ENCODE results near the gene NUMBL.
"Not testable (repeated sequence)": the region's sequence is repeated elsewhere in the genome, so short reads cannot be mapped to it uniquely, and the experiment has no call there.

Gene NUMBL

GRCh38 chr19:40690050-40690692 lies at the start of gene NUMBL:
TSS of gene NUMBL (minus strand) at chr19:40690651. CDS start at chr19:40690483, 168 bp downstream.
- TF ChIP-seq CTCF (IDR thresholded peaks at IDR 0.05; ENCODE audit: extremely low read depth, insufficient read depth, missing control alignments) = no peak
- in situ Hi-C loops (cut with MboI; ENCODE audit: low pct_unique_long_range_greater_than_20kb, low sequenced_read_pairs, unreplicated experiment) = no loop called here
- DNase-seq (ENCODE audit: low spot score) = no peak

GRCh38 chr19:40739030-40739839 lies 48.8 kb upstream of the NUMBL start:
- no peak for TF ChIP-seq CTCF (IDR thresholded peaks at IDR 0.05; ENCODE audit: extremely low read depth, insufficient read depth, missing control alignments)
- in situ Hi-C loops (cut with MboI; ENCODE audit: low pct_unique_long_range_greater_than_20kb, low sequenced_read_pairs, unreplicated experiment) = no loop called here
- DNase-seq (ENCODE audit: low spot score) = no peak

DNA sequence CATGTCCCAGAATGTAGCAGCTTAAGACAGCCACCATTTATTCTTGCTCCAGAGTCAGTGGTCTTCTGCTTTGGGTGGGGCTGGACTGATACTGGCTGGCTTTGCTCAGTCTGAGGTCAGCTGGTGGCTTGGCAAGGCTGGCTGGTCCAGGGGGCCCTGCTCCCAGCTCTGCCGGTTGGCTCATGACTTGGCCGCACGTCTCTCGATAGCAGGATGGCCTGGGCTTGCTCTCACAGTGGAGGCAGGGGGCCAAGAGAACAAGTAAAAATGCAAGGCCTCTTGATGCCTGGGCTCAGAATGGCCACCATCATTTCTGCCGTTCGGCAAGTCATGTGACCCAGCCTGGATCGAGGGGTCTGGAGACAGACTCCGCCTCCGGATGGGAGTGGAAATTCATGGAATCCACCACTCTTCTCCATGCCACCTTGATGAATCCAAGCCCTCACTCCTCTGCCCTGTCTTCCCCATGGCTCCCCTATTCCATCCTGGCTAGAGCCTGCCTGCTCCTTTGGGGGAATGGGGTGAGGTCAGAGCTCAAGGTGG lies 46.7 kb upstream of the NUMBL start:
- TF ChIP-seq CTCF (IDR thresholded peaks at IDR 0.05; ENCODE audit: extremely low read depth, insufficient read depth, missing control alignments) = no peak
- no peak for DNase-seq (ENCODE audit: low spot score)
- in situ Hi-C loops (cut with MboI; ENCODE audit: low pct_unique_long_range_greater_than_20kb, low sequenced_read_pairs, unreplicated experiment) = no loop called here

DNA sequence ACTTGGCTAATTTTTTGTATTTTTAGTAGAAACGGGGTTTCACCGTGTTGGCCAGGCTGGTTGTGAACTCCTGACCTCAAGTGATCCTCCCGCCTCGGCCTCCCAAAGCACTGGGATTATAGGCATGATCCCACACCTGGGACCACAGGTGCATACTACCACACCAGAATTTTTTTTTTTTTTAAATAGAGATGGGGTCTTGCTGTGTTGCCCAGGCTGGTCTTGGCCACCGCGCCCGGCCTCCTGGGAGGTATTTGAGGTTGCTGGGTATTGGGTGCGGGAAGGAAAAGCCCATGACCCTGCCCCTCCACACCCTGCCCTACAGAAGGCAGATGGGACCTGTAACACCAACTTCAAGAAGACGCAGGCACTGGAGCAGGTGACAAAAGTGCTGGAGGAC lies 46.2 kb upstream of the NUMBL start:
- no peak for DNase-seq (ENCODE audit: low spot score)
- TF ChIP-seq CTCF (IDR thresholded peaks at IDR 0.05; ENCODE audit: extremely low read depth, insufficient read depth, missing control alignments) = no peak
- in situ Hi-C loops (cut with MboI; ENCODE audit: low pct_unique_long_range_greater_than_20kb, low sequenced_read_pairs, unreplicated experiment) = no loop called here

DNA sequence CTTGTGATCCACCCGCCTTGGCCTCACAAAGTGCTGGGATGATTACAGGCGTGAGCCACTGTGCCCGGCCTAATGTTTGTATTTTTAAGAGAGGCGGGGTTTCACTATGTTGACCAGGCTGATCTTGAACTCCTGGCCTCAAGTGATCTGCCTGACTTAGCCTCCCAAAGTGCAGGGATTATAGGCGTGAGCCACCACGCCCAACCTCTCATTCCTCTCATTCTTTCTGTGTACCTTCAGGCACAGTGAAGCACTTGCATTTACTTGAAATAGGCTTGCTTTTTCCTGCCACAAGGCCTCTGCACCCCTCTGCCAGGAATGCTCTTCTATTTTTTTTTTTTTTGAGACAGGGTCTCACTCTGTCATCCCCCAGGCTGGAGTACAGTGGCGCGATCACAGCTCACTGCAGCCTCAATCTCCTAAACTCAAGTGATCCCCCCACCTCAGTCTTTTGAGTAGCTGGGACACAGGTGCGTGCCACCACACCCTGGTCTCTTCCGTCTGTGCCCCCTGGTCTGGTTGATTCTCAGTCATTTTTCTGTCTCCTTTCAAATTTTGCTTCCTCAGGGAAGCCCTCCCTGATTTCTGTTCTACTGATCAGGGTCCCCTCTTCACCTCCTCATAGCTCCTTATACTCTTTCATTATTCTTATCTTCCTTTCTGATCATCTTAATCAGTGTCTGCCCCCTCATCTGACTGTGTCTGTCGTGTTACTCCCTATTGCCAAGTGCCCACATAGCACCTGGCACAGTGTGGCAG lies 44.7 kb upstream of the NUMBL start:
- TF ChIP-seq CTCF (IDR thresholded peaks at IDR 0.05; ENCODE audit: extremely low read depth, insufficient read depth, missing control alignments) = no peak
- in situ Hi-C loops (cut with MboI; ENCODE audit: low pct_unique_long_range_greater_than_20kb, low sequenced_read_pairs, unreplicated experiment) = no loop called here
- DNase-seq (ENCODE audit: low spot score) = no peak

DNA sequence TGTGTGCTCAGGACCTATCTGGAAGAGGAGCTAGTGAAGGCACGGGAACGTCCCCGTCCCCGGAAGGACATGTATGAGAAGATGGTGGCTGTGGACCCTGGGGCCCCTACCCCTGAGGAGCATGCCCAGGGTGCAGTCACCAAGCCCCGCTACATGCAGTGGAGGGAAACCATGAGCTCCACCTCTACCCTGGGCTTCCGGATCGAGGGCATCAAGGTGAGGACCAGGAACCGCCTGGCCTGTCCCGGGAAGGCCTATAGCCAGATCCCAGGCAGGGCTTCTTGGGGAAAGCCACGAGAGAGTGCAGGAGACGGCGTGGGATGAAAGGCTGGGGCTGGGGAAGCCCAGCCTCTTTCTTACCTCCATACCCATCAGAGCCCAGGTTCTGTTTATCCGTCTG lies 42.7 kb upstream of the NUMBL start:
- no peak for DNase-seq (ENCODE audit: low spot score)
- TF ChIP-seq CTCF (IDR thresholded peaks at IDR 0.05; ENCODE audit: extremely low read depth, insufficient read depth, missing control alignments) = no peak
- in situ Hi-C loops (cut with MboI; ENCODE audit: low pct_unique_long_range_greater_than_20kb, low sequenced_read_pairs, unreplicated experiment) = no loop called here

GRCh38 chr19:40732304-40732703 lies 41.9 kb upstream of the NUMBL start:
- DNase-seq (ENCODE audit: low spot score); in situ Hi-C loops (cut with MboI; ENCODE audit: low pct_unique_long_range_greater_than_20kb, low sequenced_read_pairs, unreplicated experiment): not testable (repeated sequence)

DNA sequence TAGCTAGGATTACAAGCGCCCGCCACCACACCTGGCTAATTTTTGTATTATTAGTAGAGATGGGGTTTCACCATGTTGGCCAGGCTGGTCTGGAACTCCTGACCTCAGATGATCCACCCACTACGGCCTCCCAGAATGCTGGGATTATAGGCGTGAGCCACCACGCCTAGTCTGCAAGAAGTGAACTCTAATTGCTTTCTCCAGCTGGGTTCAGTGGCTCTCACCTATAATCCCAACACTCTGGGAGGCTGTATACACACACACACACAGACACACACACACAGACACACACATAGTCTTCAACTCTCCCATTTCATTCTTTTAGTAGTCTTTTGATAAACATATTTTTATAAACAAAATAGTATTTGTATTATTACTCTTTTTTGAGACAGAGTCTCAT lies 39.6 kb upstream of the NUMBL start:
- in situ Hi-C loops (cut with MboI; ENCODE audit: low pct_unique_long_range_greater_than_20kb, low sequenced_read_pairs, unreplicated experiment); DNase-seq (ENCODE audit: low spot score): not testable (repeated sequence)

All from GM13977 (cell line).